GM10248 (cell line): ENCODE data around the gene ERCC6.

ENCODE experiments used
- CTCF ChIA-PET: fragments of 300-600 bp; sonication (Branson Sonifier 250); formaldehyde crosslinking; extraction: SDS; loops from one replicate; lab custom pipeline; 2021; ENCODE audit warnings: antibody characterized with exemption; lab: Yijun Ruan, JAX
- POLR2A ChIA-PET: fragments of 350-650 bp; sonication (Branson Sonifier 250); formaldehyde crosslinking; extraction: SDS; loops from one replicate; lab custom pipeline; 2020; ENCODE audit warnings: antibody characterized with exemption; lab: Yijun Ruan, JAX
- DNase-seq: peaks from one replicate; pipeline ENCODE4 v3.0.0; 2012; ENCODE audit errors: extremely low spot score
- TF ChIP-seq, protein P1 (sequence below): IDR thresholded peaks from 2 replicates; pipeline ENCODE4 v1.5.1; 2012; ENCODE audit warnings: mild to moderate bottlenecking, low read depth; ENCODE audit errors: extremely low read depth, missing control alignments, control extremely low read depth

The ERCC6 gene

GRCh38 chr10:49556723-49557122 is 17.8 kb upstream of the ERCC6 start:
- no peak for DNase-seq
- CTCF ChIA-PET = interaction anchor here (1.4 to 2.6 kb wide), 3 partner anchors 10 to 15 kb away, joined by 3 to 9 read pairs (median 8); no protein-coding TSS in a partner anchor
- TF ChIP-seq, protein P1, sequence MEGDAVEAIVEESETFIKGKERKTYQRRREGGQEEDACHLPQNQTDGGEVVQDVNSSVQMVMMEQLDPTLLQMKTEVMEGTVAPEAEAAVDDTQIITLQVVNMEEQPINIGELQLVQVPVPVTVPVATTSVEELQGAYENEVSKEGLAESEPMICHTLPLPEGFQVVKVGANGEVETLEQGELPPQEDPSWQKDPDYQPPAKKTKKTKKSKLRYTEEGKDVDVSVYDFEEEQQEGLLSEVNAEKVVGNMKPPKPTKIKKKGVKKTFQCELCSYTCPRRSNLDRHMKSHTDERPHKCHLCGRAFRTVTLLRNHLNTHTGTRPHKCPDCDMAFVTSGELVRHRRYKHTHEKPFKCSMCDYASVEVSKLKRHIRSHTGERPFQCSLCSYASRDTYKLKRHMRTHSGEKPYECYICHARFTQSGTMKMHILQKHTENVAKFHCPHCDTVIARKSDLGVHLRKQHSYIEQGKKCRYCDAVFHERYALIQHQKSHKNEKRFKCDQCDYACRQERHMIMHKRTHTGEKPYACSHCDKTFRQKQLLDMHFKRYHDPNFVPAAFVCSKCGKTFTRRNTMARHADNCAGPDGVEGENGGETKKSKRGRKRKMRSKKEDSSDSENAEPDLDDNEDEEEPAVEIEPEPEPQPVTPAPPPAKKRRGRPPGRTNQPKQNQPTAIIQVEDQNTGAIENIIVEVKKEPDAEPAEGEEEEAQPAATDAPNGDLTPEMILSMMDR = no peak
- POLR2A ChIA-PET = no interaction called here

DNA sequence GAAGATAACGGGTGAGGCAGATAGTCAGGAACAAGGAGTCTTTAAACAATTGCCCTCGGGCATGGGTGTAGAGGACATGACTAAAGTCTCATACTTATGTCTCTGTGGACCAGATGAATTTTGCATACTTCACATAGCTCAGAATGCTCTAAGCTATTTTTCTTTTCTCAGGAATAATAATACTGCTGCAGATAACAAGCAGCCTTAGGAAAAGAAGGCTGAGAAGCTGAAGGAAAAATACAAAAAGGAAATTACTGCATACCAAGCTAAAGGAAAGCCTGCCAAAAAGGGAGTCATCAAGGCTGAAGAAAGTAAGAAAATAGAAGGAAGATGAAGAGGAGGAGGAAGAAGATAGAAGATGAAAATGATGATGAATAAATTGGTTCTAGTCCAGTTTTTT is 13.4 kb upstream of the ERCC6 start:
- TF ChIP-seq, protein P1 = no peak
- POLR2A ChIA-PET = no interaction called here
- DNase-seq = no peak
- CTCF ChIA-PET = interaction anchor here (0.6 kb wide), 1 partner anchor 16 kb away, joined by 3 read pairs; no protein-coding TSS in a partner anchor

DNA sequence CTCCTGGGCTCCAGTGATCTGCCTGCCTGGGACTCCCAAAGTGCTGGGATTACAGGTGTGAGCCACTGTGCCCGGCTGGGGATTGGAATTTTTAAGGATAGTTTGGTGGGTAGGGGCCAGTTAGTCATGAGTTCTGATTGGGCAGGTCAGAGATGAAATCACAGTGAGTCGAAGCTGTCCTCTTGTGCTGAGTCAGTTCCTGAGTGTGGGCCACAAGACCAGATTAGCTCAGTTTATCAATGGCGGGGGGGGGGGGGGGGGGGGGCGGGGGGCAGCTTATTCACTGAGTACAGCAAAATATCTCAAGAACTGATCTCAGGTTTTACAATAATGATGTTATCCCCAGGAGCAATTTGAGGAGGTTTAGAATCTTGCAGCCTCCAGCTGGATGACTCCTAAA is 11.6 kb upstream of the ERCC6 start:
- CTCF ChIA-PET = interaction anchor here (0.9 to 1.3 kb wide), 4 partner anchors 11 to 32 kb away, joined by 3 to 4 read pairs (median 3); partner anchors contain the start of gene ERCC6
- POLR2A ChIA-PET = no interaction called here
- no peak for DNase-seq
- TF ChIP-seq, protein P1 = no peak

- TF ChIP-seq, protein P1 = no peak
- DNase-seq = no peak
- CTCF ChIA-PET = interaction anchor here (0.9 to 1.2 kb wide), 3 partner anchors 10 to 31 kb away, joined by 3 to 4 read pairs (median 3); partner anchors contain the start of gene ERCC6
- POLR2A ChIA-PET = no interaction called here
Observed at GRCh38 chr10:49549640-49550346, 10.9 kb upstream of the ERCC6 start.

- CTCF ChIA-PET = interaction anchor here (1.0 kb wide), 1 partner anchor 24 kb away, joined by 3 read pairs; no protein-coding TSS in a partner anchor
- POLR2A ChIA-PET = no interaction called here
- TF ChIP-seq, protein P1 = no peak
- DNase-seq = no peak
Observed at GRCh38 chr10:49543604-49544003, 4.7 kb upstream of the ERCC6 start.

DNA sequence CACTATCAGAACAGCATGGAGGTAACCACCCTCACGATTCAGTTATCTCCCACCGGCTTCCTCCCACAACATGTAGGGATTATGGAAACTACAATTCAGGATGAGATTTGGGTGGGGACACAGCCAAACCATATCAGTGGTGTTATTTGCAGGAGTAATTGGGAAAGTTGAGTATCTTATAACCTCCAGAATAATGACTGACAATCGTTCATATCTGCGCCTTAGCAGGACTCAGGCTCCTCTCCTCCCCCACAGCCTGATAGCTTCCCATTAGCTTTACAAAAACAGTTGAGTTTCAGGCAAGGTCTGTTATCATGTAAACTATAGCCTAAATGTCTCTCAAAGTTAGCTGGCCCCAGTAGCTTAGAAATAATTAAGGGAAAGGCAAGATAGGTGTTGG is 3.4 kb upstream of the ERCC6 start:
- ChIA-PET CTCF (interaction anchor here (1.0 to 1.4 kb wide), 2 partner anchors 14 to 54 kb away, joined by 3 read pairs; no protein-coding TSS in a partner anchor), POLR2A (no interaction called here)
- TF ChIP-seq, protein P1 = no peak
- DNase-seq = no peak
